Heart right ventricle (tissue), 16 donors: ENCODE data around the gene RPS19. TPM values are rescaled to one million over a fixed set of nuclear protein-coding genes. Genes with fewer than 3 reads are reported as not detected.

Experiments
- ATAC-seq, 8 donors: fragments of 200-7000 bp; cut with Tn5 transposase; one replicate each; pipeline ENCODE4 v1.9.1; 2020; ENCODE audit warnings: mild to moderate bottlenecking in 8 of 8, moderate library complexity in 8 of 8, moderate number of reproducible peaks in 1 of 8
- DNase-seq, 2 donors: peaks; one replicate each; pipeline ENCODE4 v3.0.0-alpha.2; 2020
- H3K27ac ChIP-seq, 10 donors: fragments of 200-600 bp; sonication (generic) in 2 of 10; one replicate each; pipeline versions ENCODE4 v1.5.0 to v1.8.0; 2020 to 2022; ENCODE audit warnings: mild to moderate bottlenecking in 3 of 10
- H3K27me3 ChIP-seq, 7 donors: fragments of 200-600 bp; one replicate each; pipeline ENCODE4 v1.8.0; 2021 to 2022; ENCODE audit warnings: mild to moderate bottlenecking in 2 of 7
- H3K36me3 ChIP-seq, 9 donors: fragments of 200-600 bp; sonication (generic) in 1 of 9; one replicate each; pipeline versions ENCODE4 v1.5.0 to v1.8.0; 2020 to 2022; ENCODE audit warnings: mild to moderate bottlenecking in 2 of 9
- H3K4me1 ChIP-seq, 9 donors: fragments of 200-600 bp; sonication (generic) in 1 of 9; one replicate each; pipeline versions ENCODE4 v1.5.0 to v1.8.0; 2020 to 2022; ENCODE audit warnings: mild to moderate bottlenecking in 4 of 9
- H3K4me3 ChIP-seq, 10 donors: fragments of 200-600 bp; sonication (generic) in 2 of 10; one replicate each; pipeline versions ENCODE4 v1.5.0 to v1.8.0; 2020 to 2022; ENCODE audit warnings: mild to moderate bottlenecking in 7 of 10, moderate library complexity in 2 of 10
- H3K9me3 ChIP-seq, 11 donors: fragments of 200-600 bp in 10 of 11; sonication (generic) in 2 of 11; one replicate each; pipeline versions ENCODE4 v1.5.0 to v1.8.0; 2013 to 2022; ENCODE audit warnings: mild to moderate bottlenecking in 2 of 11, control low read depth in 1 of 11, moderate library complexity in 1 of 11
- WGBS, 2 donors: extraction: QIAGEN DNeasy Blood & Tissue Kit; methylation state at CpG; one replicate each; pipeline ENCODE4 v1.1.7; 2013; ENCODE audit warnings: inconsistent platforms in 1 of 2; 5-methylcytosine and 5-hydroxymethylcytosine counted together
- intact Hi-C, 10 donors: fragments of 100-400 bp; cut with DNase I; formaldehyde crosslinking; loops; one replicate each; pipeline versions ENCODE4 v1.11.1 to v1.14.2; 2022
- polyA plus RNA-seq, 2 donors: library from polyadenylated mRNA; stranded (reverse); fragments of 200-250 nt; gene quantifications; one replicate each; pipeline ENCODE4 v1.2.3, GENCODE V29; 2013
- total RNA-seq, 10 donors: library from RNA; stranded (reverse); fragmentation: NEBNext Ultra II Directional in 3 of 10; extraction: Animal tissue kit (Norgen Biotek cat#: 25700) in 3 of 10; gene quantifications; one replicate each; pipeline versions ENCODE4 v1.2.1 to v1.2.4, GENCODE V29; 2021 to 2023
- TF ChIP-seq, protein P1 (sequence below), 9 donors: fragments of 200-600 bp; sonication (generic) in 2 of 9; IDR thresholded peaks; one replicate each; pipeline versions ENCODE4 v1.5.0 to v1.8.0; 2021 to 2022; ENCODE audit warnings: antibody characterized with exemption in 9 of 9, mild to moderate bottlenecking in 5 of 9, moderate library complexity in 1 of 9
- donor health status: Arrhythmogenic right ventricular cardiomyopathy.
- donor health status: ischemic (EF 13 %, LVEDD 7.1; RV severe dilation, severe dysfunction).
- donor health status: healthy with polysubstance abuse.
- donor health status: DM: no; HTN: yes; CAD: no.
- donor health status: DM: no; HTN: no; CAD: no.
- donor health status: ischemic (EF 25% LVEDD 6.9; RV normal size, moderate dysfunction).
- donor health status: ischemic (EF 25% LVEDD 5.7; RV mildly dilated, moderate dysfunction).
- donor health status: healthy.
- donor health status: DM: yes; HTN: yes; CAD: no.
- donor health status: Ischemic cardiomyopathy.
- donor health status: ischemic (EF 35%, LVEDD 5.7; RV mildly dilated, moderate dysfunction).
- donor health status: nonischemic (EF 11% LVEDD 7.7; RV severe dilation, severe dysfunction).
- donor health status: DM: yes; HTN: yes; CAD: no.
- donor health status: PGD.
- donor health status: ischemic (EF 29% LVEDD 5.4; RV normal size, mild dysfunction).
- donor health status: nonischemic (EF 23%, LVEDD 6.1; RV moderate dilation, normal function).

RPS19 gene
- total and polyA plus RNA-seq, 12 donors = 446 to 1,996 (median 596) TPM

DNA sequence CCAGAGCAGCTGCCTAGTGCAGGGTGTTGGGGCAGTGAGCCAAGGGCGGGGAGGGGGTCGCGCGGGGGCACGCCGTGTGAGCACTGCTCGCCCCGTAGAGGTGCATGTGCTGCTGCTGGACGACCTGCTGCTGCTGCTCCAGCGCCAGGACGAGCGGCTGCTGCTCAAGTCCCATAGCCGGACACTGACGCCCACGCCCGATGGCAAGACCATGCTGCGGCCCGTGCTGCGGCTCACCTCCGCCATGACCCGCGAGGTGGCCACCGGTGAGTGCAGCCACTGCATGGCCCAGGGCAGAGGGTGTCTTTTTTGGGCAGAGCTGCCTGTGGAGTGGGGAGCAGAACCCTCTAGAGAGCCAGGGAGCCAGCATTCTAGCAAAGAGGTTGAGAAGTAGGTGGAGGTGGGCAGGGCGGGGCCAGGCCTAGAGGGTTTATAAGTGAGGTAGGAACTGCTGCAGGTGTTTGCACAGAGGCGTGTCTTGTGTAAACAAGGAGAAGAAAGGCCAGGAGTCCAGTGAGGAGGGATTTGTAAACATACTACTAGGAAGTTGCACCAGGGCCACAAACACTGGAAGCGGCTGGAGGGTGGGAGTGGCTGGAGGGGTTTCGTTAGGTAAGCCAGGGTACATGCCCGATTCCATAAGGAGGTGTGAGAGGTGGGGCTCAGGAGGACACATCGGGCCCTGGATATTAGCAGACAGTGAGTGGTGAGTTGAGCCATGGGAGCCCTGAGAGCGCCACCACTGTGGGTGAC lies 44.2 kb downstream of the RPS19 start:
- Histone ChIP-seq H3K4me3 (no peak overlapping the region), H3K4me1 (no peaks in the 10 kb centered on the region), H3K27ac (no peak overlapping the region), H3K36me3 (peaks cover 0 to 91% (median 61%) of the 10 kb centered on the region in 9 donors), H3K27me3 (peaks cover 0 to 4% (median 0%) of the 10 kb centered on the region in 7 donors), H3K9me3 (no peaks in the 10 kb centered on the region)
- DNase-seq = no peak
- 94% methylated on average over 30 of the region's 30 CpGs for WGBS, 2 donors
- intact Hi-C loops = no loop called here
- TF ChIP-seq, protein P1, sequence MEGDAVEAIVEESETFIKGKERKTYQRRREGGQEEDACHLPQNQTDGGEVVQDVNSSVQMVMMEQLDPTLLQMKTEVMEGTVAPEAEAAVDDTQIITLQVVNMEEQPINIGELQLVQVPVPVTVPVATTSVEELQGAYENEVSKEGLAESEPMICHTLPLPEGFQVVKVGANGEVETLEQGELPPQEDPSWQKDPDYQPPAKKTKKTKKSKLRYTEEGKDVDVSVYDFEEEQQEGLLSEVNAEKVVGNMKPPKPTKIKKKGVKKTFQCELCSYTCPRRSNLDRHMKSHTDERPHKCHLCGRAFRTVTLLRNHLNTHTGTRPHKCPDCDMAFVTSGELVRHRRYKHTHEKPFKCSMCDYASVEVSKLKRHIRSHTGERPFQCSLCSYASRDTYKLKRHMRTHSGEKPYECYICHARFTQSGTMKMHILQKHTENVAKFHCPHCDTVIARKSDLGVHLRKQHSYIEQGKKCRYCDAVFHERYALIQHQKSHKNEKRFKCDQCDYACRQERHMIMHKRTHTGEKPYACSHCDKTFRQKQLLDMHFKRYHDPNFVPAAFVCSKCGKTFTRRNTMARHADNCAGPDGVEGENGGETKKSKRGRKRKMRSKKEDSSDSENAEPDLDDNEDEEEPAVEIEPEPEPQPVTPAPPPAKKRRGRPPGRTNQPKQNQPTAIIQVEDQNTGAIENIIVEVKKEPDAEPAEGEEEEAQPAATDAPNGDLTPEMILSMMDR (IDR thresholded peaks at IDR 0.05) = no peak
- no peak for ATAC-seq

DNA sequence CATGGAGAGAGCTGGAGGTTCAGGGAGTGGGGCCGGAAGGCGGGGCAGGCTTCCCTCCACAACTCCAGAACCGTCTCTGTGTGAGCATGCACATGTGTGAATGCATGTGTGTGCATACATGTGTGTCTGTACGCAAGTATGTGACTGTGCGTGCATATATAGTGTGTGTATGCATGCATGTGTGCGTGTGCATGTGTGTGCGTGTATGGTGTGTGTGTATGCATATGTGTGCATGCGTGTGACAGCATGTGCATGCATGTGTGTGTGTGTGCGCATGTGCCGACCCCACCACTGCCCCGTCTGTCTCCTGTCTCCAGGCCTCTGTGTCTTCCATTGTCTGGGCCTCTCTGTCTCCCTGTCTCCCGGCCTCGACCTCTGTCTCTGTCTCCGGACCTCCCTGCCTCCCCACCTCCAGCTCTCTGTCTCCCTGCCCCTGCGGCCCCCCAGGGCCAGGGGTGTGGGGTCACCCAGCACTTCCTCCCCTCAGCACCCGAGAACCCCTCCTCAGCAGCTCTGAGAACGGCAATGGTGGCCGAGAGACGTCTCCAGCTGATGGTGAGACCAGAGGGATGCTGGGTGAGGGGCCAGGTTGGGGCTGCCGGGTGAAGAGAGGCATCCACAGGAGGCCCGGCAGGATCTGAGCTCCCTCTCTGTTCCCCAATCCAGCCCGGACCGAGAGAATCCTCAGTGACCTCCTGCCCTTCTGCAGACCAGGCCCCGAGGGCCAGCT lies 45.4 kb downstream of the RPS19 start:
- TF ChIP-seq, protein P1 (IDR thresholded peaks at IDR 0.05) = no peak
- ATAC-seq = no peak
- peaks cover 0 to 79% (median 53%) of the 10 kb centered on the region in 9 donors for H3K36me3 ChIP-seq
- WGBS, 2 donors = 90 to 91% methylated on average over 24 of the region's 24 CpGs
- intact Hi-C loops = no loop called here
- H3K4me3 ChIP-seq = no peak overlapping the region
- peaks cover 0 to 13% (median 0%) of the 10 kb centered on the region in 7 donors for H3K27me3 ChIP-seq
- no peaks in the 10 kb centered on the region for H3K9me3 ChIP-seq
- H3K27ac ChIP-seq = no peak overlapping the region
- DNase-seq = no peak
- no peaks in the 10 kb centered on the region for H3K4me1 ChIP-seq

DNA sequence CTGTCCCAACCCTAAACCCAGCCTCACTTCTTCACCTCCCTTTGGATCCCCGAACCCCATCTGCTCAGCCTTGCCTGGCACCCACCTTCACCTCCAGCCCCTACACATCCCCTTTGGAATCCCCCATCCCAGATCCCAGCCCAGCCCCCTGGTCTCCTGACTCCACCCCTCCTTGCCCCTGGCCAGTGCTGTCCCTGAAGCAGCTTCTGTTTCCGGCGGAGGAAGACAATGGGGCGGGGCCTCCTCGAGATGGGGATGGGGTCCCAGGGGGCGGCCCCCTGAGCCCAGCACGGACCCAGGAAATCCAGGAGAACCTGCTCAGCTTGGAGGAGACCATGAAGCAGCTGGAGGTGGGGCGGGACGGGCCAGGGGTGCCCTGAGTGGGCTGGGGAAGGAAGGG lies 46.2 kb downstream of the RPS19 start:
- intact Hi-C loops = no loop called here

More for the DNA sequence above, 46.2 kb downstream of the RPS19 start:
- H3K4me1 ChIP-seq = no peaks in the 10 kb centered on the region
- H3K9me3 ChIP-seq = no peaks in the 10 kb centered on the region
- peaks cover 0 to 71% (median 46%) of the 10 kb centered on the region in 9 donors for H3K36me3 ChIP-seq
- H3K4me3 ChIP-seq = no peak overlapping the region
- peaks cover 0 to 16% (median 7%) of the 10 kb centered on the region in 7 donors for H3K27me3 ChIP-seq
- 76 to 77% methylated on average over 9 of the region's 9 CpGs for WGBS, 2 donors
- no peak overlapping the region for H3K27ac ChIP-seq
- DNase-seq (no peak), ATAC-seq (no peak)
- TF ChIP-seq, protein P1 (IDR thresholded peaks at IDR 0.05) = no peak
